SK-N-SH treated with all-trans-retinoic acid at 6 μM for 48 hours (cell line): ENCODE data around the gene MTARC1.

Source experiments
- ATAC-seq: fragments of 200-7000 bp; cut with Tn5 transposase; 3 replicates; pipeline ENCODE4 v1.9.1; 2020; ENCODE audit warnings: mild to moderate bottlenecking, moderate library complexity
- ARNTL ChIP-seq: fragments of 450-650 bp; formaldehyde crosslinking; IDR thresholded peaks from 2 replicates; pipeline ENCODE4 v1.5.0; 2020; ENCODE audit warnings: low read depth, mild to moderate bottlenecking, moderate library complexity, borderline replicate concordance
- BACH2 ChIP-seq: fragments of 250-450 bp; sonication (Bioruptor Pico); IDR thresholded peaks from 2 replicates; pipeline ENCODE4 v1.9.0; 2021; ENCODE audit warnings: mild to moderate bottlenecking, borderline replicate concordance
- CREB5 ChIP-seq: fragments of 250-450 bp; sonication (Bioruptor Pico); IDR thresholded peaks from 2 replicates; pipeline ENCODE4 v1.5.1; 2020; ENCODE audit warnings: low read depth, mild to moderate bottlenecking, moderate library complexity
- CSRNP3 ChIP-seq: fragments of 250-450 bp; sonication (Bioruptor Pico); IDR thresholded peaks from 2 replicates; pipeline ENCODE4 v1.5.1; 2021; ENCODE audit warnings: mild to moderate bottlenecking, moderate library complexity
- ESRRG ChIP-seq: fragments of 250-450 bp; sonication (Bioruptor Pico); IDR thresholded peaks from 2 replicates; pipeline ENCODE4 v1.6.1; 2021; ENCODE audit warnings: mild to moderate bottlenecking
- GLIS3 ChIP-seq: fragments of 250-450 bp; sonication (Bioruptor Pico); IDR thresholded peaks from 2 replicates; pipeline ENCODE4 v1.5.0; 2020; ENCODE audit warnings: mild to moderate bottlenecking, moderate library complexity
- ISL1 ChIP-seq: fragments of 250-450 bp; sonication (Bioruptor Pico); IDR thresholded peaks from 2 replicates; pipeline ENCODE4 v2.1.2; 2022; ENCODE audit warnings: mild to moderate bottlenecking, moderate library complexity
- OSR1 ChIP-seq: fragments of 250-450 bp; sonication (Bioruptor Pico); IDR thresholded peaks from 2 replicates; pipeline ENCODE4 v1.8.0; 2022; ENCODE audit warnings: moderate library complexity, mild to moderate bottlenecking, inconsistent platforms
- PPARA ChIP-seq: fragments of 250-450 bp; sonication (Bioruptor Pico); IDR thresholded peaks from 2 replicates; pipeline ENCODE4 v1.5.0; 2020; ENCODE audit warnings: mild to moderate bottlenecking, borderline replicate concordance
- RARB ChIP-seq: fragments of 250-450 bp; sonication (Bioruptor Pico); IDR thresholded peaks from 2 replicates; pipeline ENCODE4 v1.8.0; 2021; ENCODE audit warnings: mild to moderate bottlenecking, moderate library complexity
- TOX ChIP-seq: fragments of 250-450 bp; sonication (Bioruptor Pico); IDR thresholded peaks from 2 replicates; pipeline ENCODE4 v1.8.0; 2021; ENCODE audit warnings: mild to moderate bottlenecking, moderate library complexity, borderline replicate concordance
- TSHZ2 ChIP-seq: fragments of 250-450 bp; sonication (Bioruptor Pico); IDR thresholded peaks from 2 replicates; pipeline ENCODE4 v1.5.0; 2020; ENCODE audit warnings: mild to moderate bottlenecking, moderate library complexity
- ZFP3 ChIP-seq: fragments of 250-450 bp; sonication (Bioruptor Pico); IDR thresholded peaks from 2 replicates; pipeline ENCODE4 v1.5.0; 2020; ENCODE audit warnings: mild to moderate bottlenecking, moderate library complexity
- ZFP30 ChIP-seq: fragments of 450-650 bp; formaldehyde crosslinking; IDR thresholded peaks from 2 replicates; pipeline ENCODE4 v1.5.0; 2022; ENCODE audit warnings: mild to moderate bottlenecking, moderate library complexity
- ZNF565 ChIP-seq: fragments of 450-650 bp; formaldehyde crosslinking; conservative IDR thresholded peaks from 2 replicates; pipeline ENCODE4 v1.5.0; 2020; ENCODE audit warnings: low read depth, mild to moderate bottlenecking, moderate library complexity
- ZNF70 ChIP-seq: fragments of 450-650 bp; formaldehyde crosslinking; IDR thresholded peaks from 2 replicates; pipeline ENCODE4 v1.5.0; 2020; ENCODE audit warnings: mild to moderate bottlenecking, moderate library complexity
- ZNF8 ChIP-seq: fragments of 450-650 bp; formaldehyde crosslinking; IDR thresholded peaks from 2 replicates; pipeline ENCODE4 v1.5.0; 2020; ENCODE audit warnings: mild to moderate bottlenecking, moderate library complexity
- TF ChIP-seq, protein P1 (sequence below): fragments of 250-450 bp; sonication (Bioruptor Pico); IDR thresholded peaks from 2 replicates; pipeline ENCODE4 v1.8.0; 2020; ENCODE audit warnings: mild to moderate bottlenecking, moderate library complexity, borderline replicate concordance
- TF ChIP-seq, protein P2 (sequence below): fragments of 250-450 bp; sonication (Bioruptor Pico); IDR thresholded peaks from 2 replicates; pipeline ENCODE4 v1.8.0; 2021; ENCODE audit warnings: low read depth, mild to moderate bottlenecking, moderate library complexity, borderline replicate concordance

Gene MTARC1

GRCh38 chr1:220783453-220783852, 3.3 kb upstream of the MTARC1 start:
- ATAC-seq, result no peak
- TF ChIP-seq TSHZ2 (CRISPR knock-in tag) (no peak), ZNF70 (CRISPR knock-in tag) (no peak), CREB5 (CRISPR knock-in tag) (no peak), TOX (CRISPR knock-in tag) (no peak), PPARA (no peak), BACH2 (CRISPR knock-in tag) (no peak), ZFP30 (CRISPR knock-in tag) (no peak), CSRNP3 (no peak), GLIS3 (CRISPR knock-in tag) (no peak)

DNA sequence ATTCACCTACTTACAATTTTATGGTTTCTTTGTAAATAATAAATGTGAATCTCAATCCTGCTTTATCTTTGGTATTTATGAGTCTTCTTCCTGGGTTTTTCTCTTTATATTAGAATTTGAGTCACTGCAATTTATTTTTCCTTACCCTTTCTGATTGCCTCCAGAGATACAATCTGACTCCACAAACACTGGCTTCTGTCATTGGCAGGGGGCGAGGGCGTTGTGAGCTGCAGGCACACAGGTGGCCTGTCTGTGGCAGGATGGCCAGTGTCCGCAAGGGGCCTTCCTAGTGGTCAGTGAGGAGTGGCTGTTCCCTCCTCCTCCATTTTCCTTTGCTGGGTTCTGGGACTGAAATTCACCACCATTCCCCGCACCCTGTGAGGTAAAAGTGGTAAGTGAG, 2.0 kb upstream of the MTARC1 start:
- TF ChIP-seq TSHZ2 (CRISPR knock-in tag), result no peak
- TF ChIP-seq, protein P1, sequence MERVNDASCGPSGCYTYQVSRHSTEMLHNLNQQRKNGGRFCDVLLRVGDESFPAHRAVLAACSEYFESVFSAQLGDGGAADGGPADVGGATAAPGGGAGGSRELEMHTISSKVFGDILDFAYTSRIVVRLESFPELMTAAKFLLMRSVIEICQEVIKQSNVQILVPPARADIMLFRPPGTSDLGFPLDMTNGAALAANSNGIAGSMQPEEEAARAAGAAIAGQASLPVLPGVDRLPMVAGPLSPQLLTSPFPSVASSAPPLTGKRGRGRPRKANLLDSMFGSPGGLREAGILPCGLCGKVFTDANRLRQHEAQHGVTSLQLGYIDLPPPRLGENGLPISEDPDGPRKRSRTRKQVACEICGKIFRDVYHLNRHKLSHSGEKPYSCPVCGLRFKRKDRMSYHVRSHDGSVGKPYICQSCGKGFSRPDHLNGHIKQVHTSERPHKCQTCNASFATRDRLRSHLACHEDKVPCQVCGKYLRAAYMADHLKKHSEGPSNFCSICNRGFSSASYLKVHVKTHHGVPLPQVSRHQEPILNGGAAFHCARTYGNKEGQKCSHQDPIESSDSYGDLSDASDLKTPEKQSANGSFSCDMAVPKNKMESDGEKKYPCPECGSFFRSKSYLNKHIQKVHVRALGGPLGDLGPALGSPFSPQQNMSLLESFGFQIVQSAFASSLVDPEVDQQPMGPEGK (CRISPR knock-in tag), result no peak
- TF ChIP-seq ESRRG (CRISPR knock-in tag), result no peak
- no peak for TF ChIP-seq ISL1
- TF ChIP-seq OSR1 (CRISPR knock-in tag), result no peak
- TF ChIP-seq CSRNP3, result no peak
- no peak for TF ChIP-seq TOX (CRISPR knock-in tag)
- TF ChIP-seq ARNTL (CRISPR knock-in tag), result no peak
- no peak for ATAC-seq

DNA sequence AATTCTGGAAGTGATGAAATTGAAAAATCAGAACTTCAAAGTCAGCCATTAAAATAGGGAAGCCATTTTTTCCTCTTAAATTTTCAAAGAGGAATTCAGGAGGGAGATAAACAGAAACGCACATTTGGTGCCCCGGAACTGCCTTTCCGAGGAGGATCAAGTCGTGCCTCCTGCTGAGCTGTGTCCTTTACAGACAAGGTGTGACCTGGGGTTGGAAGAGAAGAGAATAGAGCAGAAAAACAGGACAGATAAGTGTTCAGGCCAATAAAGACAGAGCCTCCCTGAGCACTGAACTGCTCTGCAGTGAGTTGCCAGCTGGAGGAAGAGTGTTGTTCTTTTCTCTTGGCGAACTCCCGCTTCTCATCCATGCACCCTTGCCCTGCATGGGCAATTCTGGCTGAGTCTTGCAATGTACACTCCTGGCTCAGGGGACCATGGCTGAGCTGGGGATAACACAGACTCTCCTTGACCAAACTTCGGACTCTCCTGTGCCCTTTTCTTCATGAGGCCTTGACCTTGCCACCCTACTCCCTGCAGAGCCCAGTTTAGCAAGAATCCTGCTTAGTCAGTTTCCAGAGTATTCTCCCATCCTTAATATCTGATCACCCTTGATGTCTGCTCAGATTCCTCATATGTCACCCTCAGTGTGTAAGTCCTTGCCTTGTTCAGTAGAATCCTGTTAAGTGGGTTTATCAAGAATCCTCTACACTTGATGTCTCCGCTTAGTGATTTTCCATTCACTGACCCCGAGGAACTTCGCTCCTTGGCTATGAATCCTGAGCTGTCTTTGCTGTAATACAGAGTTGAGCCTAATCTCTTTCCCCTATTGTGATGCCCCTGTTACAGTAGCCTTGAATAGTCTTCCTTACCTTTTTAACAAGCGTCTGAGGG, 1.3 kb upstream of the MTARC1 start:
- no peak for ATAC-seq
- TF ChIP-seq ZNF8 (CRISPR knock-in tag) (no peak), ESRRG (CRISPR knock-in tag) (no peak), ZFP3 (CRISPR knock-in tag) (no peak), ARNTL (CRISPR knock-in tag) (no peak), TOX (CRISPR knock-in tag) (no peak), RARB (CRISPR knock-in tag) (no peak), ZNF565 (CRISPR knock-in tag) (no peak), CSRNP3 (no peak), ZNF70 (CRISPR knock-in tag) (no peak)
- TF ChIP-seq, protein P2, sequence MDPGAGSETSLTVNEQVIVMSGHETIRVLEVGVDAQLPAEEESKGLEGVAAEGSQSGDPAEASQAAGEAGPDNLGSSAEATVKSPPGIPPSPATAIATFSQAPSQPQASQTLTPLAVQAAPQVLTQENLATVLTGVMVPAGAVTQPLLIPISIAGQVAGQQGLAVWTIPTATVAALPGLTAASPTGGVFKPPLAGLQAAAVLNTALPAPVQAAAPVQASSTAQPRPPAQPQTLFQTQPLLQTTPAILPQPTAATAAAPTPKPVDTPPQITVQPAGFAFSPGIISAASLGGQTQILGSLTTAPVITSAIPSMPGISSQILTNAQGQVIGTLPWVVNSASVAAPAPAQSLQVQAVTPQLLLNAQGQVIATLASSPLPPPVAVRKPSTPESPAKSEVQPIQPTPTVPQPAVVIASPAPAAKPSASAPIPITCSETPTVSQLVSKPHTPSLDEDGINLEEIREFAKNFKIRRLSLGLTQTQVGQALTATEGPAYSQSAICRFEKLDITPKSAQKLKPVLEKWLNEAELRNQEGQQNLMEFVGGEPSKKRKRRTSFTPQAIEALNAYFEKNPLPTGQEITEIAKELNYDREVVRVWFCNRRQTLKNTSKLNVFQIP (CRISPR knock-in tag), result no peak
